ENCODE results near the gene SIRPB1. TPM values are rescaled to one million over a fixed set of nuclear protein-coding genes. Genes with fewer than 3 reads are reported as not detected.
"Not testable (repeated sequence)": the region's sequence is repeated elsewhere in the genome, so short reads cannot be mapped to it uniquely, and the experiment has no call there.

The SIRPB1 gene
- total and polyA plus RNA-seq, 4 experiments from 2014 or later: 0.64 to 7.2 (median 2.9) TPM

- POLR2A ChIA-PET (ENCODE audit: partially characterized antibody): no interaction called here
- H3K27me3 ChIP-seq (ENCODE audit: insufficient read depth, low read length): no peaks in the 10 kb centered on the region
- DNase-seq: no peak
- Mint-ChIP-seq H3K4me3 (no peak overlapping the region), H3K27ac (no peak overlapping the region), H3K4me1 (peaks cover 29 to 45% (median 36%) of the 10 kb centered on the region in 4 donors), H3K9me3 (peaks cover 0 to 3% (median 0%) of the 10 kb centered on the region in 8 donors), H3K36me3 (peaks cover 0 to 30% of the 10 kb centered on the region in 2 donors), H3K27me3 (no peaks in the 10 kb centered on the region)
- peaks cover 28% of the 10 kb centered on the region for H3K4me1 ChIP-seq (ENCODE audit: insufficient read depth, low read length)
- H3K36me3 ChIP-seq (ENCODE audit: insufficient read depth, low read length): no peaks in the 10 kb centered on the region
- intact Hi-C loops (cut with micrococcal nuclease): no loop called here
- no peak overlapping the region for H3K27ac ChIP-seq (ENCODE audit: low read depth, low read length)
- CTCF ChIA-PET (ENCODE audit: partially characterized antibody): no interaction called here
- H3K4me3 ChIP-seq (ENCODE audit: low read length in 2 of 2): no peak overlapping the region
- H3K9me3 ChIP-seq (ENCODE audit: control insufficient read depth in 1 of 2, low read length in 2 of 2): no peaks in the 10 kb centered on the region
Observed at GRCh38 chr20:1616858-1617434, 2.9 kb downstream of the SIRPB1 start.

GRCh38 chr20:1610404-1610803, 9.4 kb downstream of the SIRPB1 start:
- H3K27me3 ChIP-seq (ENCODE audit: insufficient read depth, low read length); H3K9me3 ChIP-seq (ENCODE audit: control insufficient read depth in 1 of 2, low read length in 2 of 2); H3K27ac ChIP-seq (ENCODE audit: low read depth, low read length); H3K27me3 Mint-ChIP-seq; POLR2A ChIA-PET (ENCODE audit: partially characterized antibody); H3K4me3 Mint-ChIP-seq; H3K36me3 ChIP-seq (ENCODE audit: insufficient read depth, low read length); H3K4me3 ChIP-seq (ENCODE audit: low read length in 2 of 2); H3K9me3 Mint-ChIP-seq; H3K4me1 ChIP-seq (ENCODE audit: insufficient read depth, low read length); DNase-seq; H3K27ac Mint-ChIP-seq; intact Hi-C loops (cut with micrococcal nuclease): not testable (repeated sequence)
- Mint-ChIP-seq H3K36me3 (peaks cover 1 to 14% of the 10 kb centered on the region in 2 donors), H3K4me1 (peaks cover 0 to 11% (median 4%) of the 10 kb centered on the region in 4 donors)
- CTCF ChIA-PET (ENCODE audit: partially characterized antibody): interaction anchor here (0.6 to 1.0 kb wide), 3 partner anchors 39 to 571 kb away, joined by 3 read pairs; no protein-coding TSS in a partner anchor

- H3K9me3 ChIP-seq (ENCODE audit: control insufficient read depth in 1 of 2, low read length in 2 of 2); H3K27ac ChIP-seq (ENCODE audit: low read depth, low read length); H3K27ac Mint-ChIP-seq; DNase-seq; intact Hi-C loops (cut with micrococcal nuclease); CTCF ChIA-PET (ENCODE audit: partially characterized antibody); H3K4me3 ChIP-seq (ENCODE audit: low read length in 2 of 2); POLR2A ChIA-PET (ENCODE audit: partially characterized antibody); H3K27me3 Mint-ChIP-seq; H3K9me3 Mint-ChIP-seq; H3K4me1 ChIP-seq (ENCODE audit: insufficient read depth, low read length); H3K36me3 ChIP-seq (ENCODE audit: insufficient read depth, low read length); H3K4me3 Mint-ChIP-seq; H3K27me3 ChIP-seq (ENCODE audit: insufficient read depth, low read length); H3K4me1 Mint-ChIP-seq; H3K36me3 Mint-ChIP-seq: not testable (repeated sequence)
Observed at GRCh38 chr20:1608678-1609347, 11.0 kb downstream of the SIRPB1 start.

- POLR2A ChIA-PET (ENCODE audit: partially characterized antibody): no interaction called here
Observed at GRCh38 chr20:1600736-1601135, 19.1 kb downstream of the SIRPB1 start.

GRCh38 chr20:1595333-1595732, 24.5 kb downstream of the SIRPB1 start:
- Histone ChIP-seq H3K4me1 (ENCODE audit: insufficient read depth, low read length) (no peaks in the 10 kb centered on the region), H3K36me3 (ENCODE audit: insufficient read depth, low read length) (no peaks in the 10 kb centered on the region), H3K27me3 (ENCODE audit: insufficient read depth, low read length) (no peaks in the 10 kb centered on the region), H3K9me3 (ENCODE audit: control insufficient read depth in 1 of 2, low read length in 2 of 2) (no peaks in the 10 kb centered on the region), H3K27ac (ENCODE audit: low read depth, low read length) (no peak overlapping the region), H3K4me3 (ENCODE audit: low read length in 2 of 2) (no peak overlapping the region)
- Mint-ChIP-seq H3K36me3 (peaks cover 0 to 20% of the 10 kb centered on the region in 2 donors), H3K4me3 (no peak overlapping the region), H3K27ac (no peak overlapping the region), H3K27me3 (no peaks in the 10 kb centered on the region), H3K9me3 (peaks cover 0 to 3% (median 0%) of the 10 kb centered on the region in 8 donors), H3K4me1 (no peaks in the 10 kb centered on the region)
- intact Hi-C loops (cut with micrococcal nuclease): no loop called here
- CTCF ChIA-PET (ENCODE audit: partially characterized antibody): no interaction called here
- no peak for DNase-seq
- POLR2A ChIA-PET (ENCODE audit: partially characterized antibody): no interaction called here

More at GRCh38 chr20:1600736-1601135, 19.1 kb downstream of the SIRPB1 start:
- Mint-ChIP-seq H3K9me3 (no peaks in the 10 kb centered on the region), H3K4me1 (no peaks in the 10 kb centered on the region), H3K36me3 (peaks cover 0 to 24% of the 10 kb centered on the region in 2 donors), H3K27me3 (no peaks in the 10 kb centered on the region), H3K4me3 (no peak overlapping the region), H3K27ac (no peak overlapping the region)
- no peaks in the 10 kb centered on the region for H3K36me3 ChIP-seq (ENCODE audit: insufficient read depth, low read length)
- H3K4me3 ChIP-seq (ENCODE audit: low read length in 2 of 2): no peak overlapping the region
- H3K9me3 ChIP-seq (ENCODE audit: control insufficient read depth in 1 of 2, low read length in 2 of 2): no peaks in the 10 kb centered on the region
- no peaks in the 10 kb centered on the region for H3K27me3 ChIP-seq (ENCODE audit: insufficient read depth, low read length)
- no peak overlapping the region for H3K27ac ChIP-seq (ENCODE audit: low read depth, low read length)
- intact Hi-C loops (cut with micrococcal nuclease): no loop called here
- H3K4me1 ChIP-seq (ENCODE audit: insufficient read depth, low read length): no peaks in the 10 kb centered on the region
- no peak for DNase-seq
- CTCF ChIA-PET (ENCODE audit: partially characterized antibody): no interaction called here

- no peaks in the 10 kb centered on the region for H3K27me3 ChIP-seq (ENCODE audit: insufficient read depth, low read length)
- peaks cover 0 to 31% (median 15%) of the 10 kb centered on the region in 4 donors for H3K4me1 Mint-ChIP-seq
- H3K36me3 Mint-ChIP-seq: no peaks in the 10 kb centered on the region
- no peaks in the 10 kb centered on the region for H3K9me3 ChIP-seq (ENCODE audit: control insufficient read depth in 1 of 2, low read length in 2 of 2)
- peaks cover 17% of the 10 kb centered on the region for H3K4me1 ChIP-seq (ENCODE audit: insufficient read depth, low read length)
- H3K36me3 ChIP-seq (ENCODE audit: insufficient read depth, low read length): no peaks in the 10 kb centered on the region
- H3K27me3 Mint-ChIP-seq: no peaks in the 10 kb centered on the region
- peaks cover 0 to 3% (median 0%) of the 10 kb centered on the region in 8 donors for H3K9me3 Mint-ChIP-seq
- intact Hi-C loops (cut with micrococcal nuclease): loop anchor here (2.0 kb wide), 1 partner anchor 146 kb away; no protein-coding TSS in a partner anchor
- peak in 2 of 5 donors; percentile 43 for DNase-seq
- ChIA-PET CTCF (ENCODE audit: partially characterized antibody) (no interaction called here), POLR2A (ENCODE audit: partially characterized antibody) (no interaction called here)
- peak overlapping the region in 3 of 7 donors; percentile 71 to 87 (median 85) for H3K27ac Mint-ChIP-seq
- peak overlapping the region in 4 of 8 donors; percentile 53 to 73 (median 58) for H3K4me3 Mint-ChIP-seq
- no peak overlapping the region for H3K27ac ChIP-seq (ENCODE audit: low read depth, low read length)
- H3K4me3 ChIP-seq (ENCODE audit: low read length in 2 of 2): no peak overlapping the region
Observed at GRCh38 chr20:1588533-1589460, 31.0 kb downstream of the SIRPB1 start.

Data from CD4-positive, alpha-beta memory T cell (primary cell).